GM12878 (cell line): Measurements from ENCODE around the gene CCDC12. TPM values are rescaled to one million over a fixed set of nuclear protein-coding genes. Genes with fewer than 3 reads are reported as not detected.
A peak's percentile ranks its signal among the peaks of the same experiment; 100 is the strongest.

Source experiments
- ATAC-seq: fragments of 200-7000 bp; cut with Tn5 transposase; 3 replicates; pipeline ENCODE4 v1.9.1; 2020; ENCODE audit warnings: mild to moderate bottlenecking, moderate library complexity
- BruUV-seq: library from RNA; stranded (reverse); fragments of 400-500 nt; replicated peaks from 2 replicates; lab custom pipeline; 2021; lab: Mats Ljungman, UMichigan
- CTCF ChIA-PET: fragments of 300-600 bp; sonication (Branson Sonifier 250); formaldehyde crosslinking; extraction: SDS; loops from one replicate; lab custom pipeline; 2021; ENCODE audit warnings: inconsistent platforms; lab: Yijun Ruan, JAX
- POLR2A ChIA-PET: fragments of 350-600 bp; formaldehyde crosslinking; extraction: SDS; loops from one replicate; lab custom pipeline; 2021; ENCODE audit warnings: inconsistent platforms; lab: Charles Lee
- RAD21 ChIA-PET: fragments of 300-600 bp; sonication (Branson Sonifier 250); formaldehyde crosslinking; loops from one replicate; lab custom pipeline; 2023; ENCODE audit warnings: antibody characterized with exemption; ENCODE audit not compliant: unreplicated experiment; lab: Charles Lee
- SMC1A ChIA-PET: fragments of 300-600 bp; sonication (Branson Sonifier 250); formaldehyde crosslinking; loops from one replicate; lab custom pipeline; 2023; ENCODE audit not compliant: unreplicated experiment, uncharacterized antibody; lab: Charles Lee
- DNase-seq: peaks from one replicate; pipeline ENCODE4 v3.0.0-alpha.2; 2011; ENCODE audit warnings: low read depth, low spot score
- FAIRE-seq: peaks from 3 replicates; lab custom pipeline; 2011; peaks lifted over from hg19 to GRCh38; lab: Jason Lieb, UNC
- H2AFZ ChIP-seq: 2 replicates; pipeline ENCODE4 v1.6.0; 2011; ENCODE audit warnings: low read depth, low read length, control low read depth; ENCODE audit not compliant: control insufficient read depth
- H3K27ac ChIP-seq: 2 replicates; pipeline ENCODE4 v1.5.1; 2011; ENCODE audit warnings: control low read depth; ENCODE audit not compliant: control insufficient read depth, insufficient read depth
- H3K27me3 ChIP-seq, 2 experiments: replicated peaks in 1 of 2; 2 replicates each; pipeline versions ENCODE4 v1.6.0 to v1.6.1; 2011; ENCODE audit warnings: low read length in 1 of 2; ENCODE audit not compliant: control insufficient read depth in 2 of 2, insufficient read depth in 2 of 2
- H3K36me3 ChIP-seq, 2 experiments: 2 replicates each; pipeline ENCODE4 v1.5.1; 2011; ENCODE audit warnings: low read length in 1 of 2; ENCODE audit not compliant: control insufficient read depth in 2 of 2, insufficient read depth in 2 of 2
- H3K4me1 ChIP-seq: 2 replicates; pipeline ENCODE4 v1.6.1; 2011; ENCODE audit warnings: mild to moderate bottlenecking, low read length, moderate library complexity, mixed read lengths; ENCODE audit not compliant: control insufficient read depth, insufficient read depth
- H3K4me2 ChIP-seq: 2 replicates; pipeline ENCODE4 v1.6.0; 2011; ENCODE audit warnings: control low read depth; ENCODE audit not compliant: control insufficient read depth, insufficient read depth
- H3K4me3 ChIP-seq: fragments of 200-600 bp; sonication (generic); 2 replicates; pipeline ENCODE4 v1.5.1; 2016
- H3K79me2 ChIP-seq: 2 replicates; pipeline ENCODE4 v1.6.0; 2011; ENCODE audit warnings: low read length; ENCODE audit not compliant: control insufficient read depth, insufficient read depth
- H3K9ac ChIP-seq: 2 replicates; pipeline ENCODE4 v1.8.0; 2011; ENCODE audit warnings: low read length, control low read depth, mixed read lengths; ENCODE audit not compliant: control insufficient read depth, insufficient read depth
- H3K9me3 ChIP-seq: replicated peaks from 3 replicates; pipeline ENCODE4 v1.5.1; 2011; ENCODE audit warnings: mild to moderate bottlenecking, low read length; ENCODE audit not compliant: control insufficient read depth, insufficient read depth
- H4K20me1 ChIP-seq: 2 replicates; pipeline ENCODE4 v1.6.0; 2011; ENCODE audit not compliant: control insufficient read depth, insufficient read depth
- CTCF ChIP-seq, 3 experiments: IDR thresholded peaks in 2 of 3; conservative IDR thresholded peaks in 1 of 3; 2 replicates each; pipeline ENCODE4 v1.5.1; 2011; ENCODE audit warnings: low read depth in 3 of 3, low read length in 3 of 3, mild to moderate bottlenecking in 3 of 3, control low read depth in 2 of 3, moderate library complexity in 2 of 3, inconsistent platforms in 1 of 3, mixed read lengths in 1 of 3; ENCODE audit not compliant: control insufficient read depth in 2 of 3, insufficient read depth in 1 of 3; ENCODE audit errors: extremely low read depth in 1 of 3
- RAD21 ChIP-seq: IDR thresholded peaks from 2 replicates; pipeline ENCODE4 v1.6.1; 2011; ENCODE audit warnings: mild to moderate bottlenecking, low read depth, low read length, moderate library complexity; ENCODE audit not compliant: insufficient read depth
- TARDBP ChIP-seq: IDR thresholded peaks from 2 replicates; pipeline ENCODE4 v1.6.1; 2016; ENCODE audit warnings: borderline replicate concordance
- TCF3 ChIP-seq: IDR thresholded peaks from 2 replicates; pipeline ENCODE4 v1.6.1; 2012; ENCODE audit warnings: low read depth, mild to moderate bottlenecking, low read length, borderline replicate concordance; ENCODE audit not compliant: insufficient read depth
- WGBS: methylation state at CpG from one replicate; pipeline ENCODE4 v1.1.6; 2016; ENCODE audit warnings: low lambda C conversion rate; ENCODE audit not compliant: insufficient replicate concordance, insufficient coverage; ENCODE audit errors: missing lambda C conversion rate; 5-methylcytosine and 5-hydroxymethylcytosine counted together
- in situ Hi-C: fragments of 300-500 bp; cut with MboI; formaldehyde crosslinking; loops from 9 replicates; pipeline ENCODE4 v1.14.3; 2018; ENCODE audit warnings: mixed read lengths
- intact Hi-C: fragments of 100-400 bp; cut with micrococcal nuclease; formaldehyde crosslinking; loops from one replicate; pipeline ENCODE4 v1.14.2; 2022; ENCODE audit not compliant: unreplicated experiment
- polyA plus RNA-seq, 11 experiments: library from polyadenylated mRNA; depleted of rRNA in 4 of 11; unstranded in 6 of 11; stranded (reverse) in 5 of 11; fragments of >200 nt; fragmentation: Nextera tagmentation in 4 of 11; fragmentation: Illumina TruSeq in 1 of 11; extraction: Ambion mirVana in 4 of 11; extraction: Trizol in 1 of 11; gene quantifications; 1 replicate in 1 of 11; 2 replicates in 10 of 11; pipeline versions ENCODE4 v1.2.1 to v1.2.3, GENCODE V29; 2011 to 2016; ENCODE audit warnings: inconsistent platforms in 2 of 11, missing spikeins in 2 of 11, low read depth in 1 of 11
- total RNA-seq, 4 experiments: library from RNA; depleted of rRNA in 3 of 4; stranded (reverse); fragments of >200 nt in 3 of 4; fragmentation: Illumina TruSeq in 1 of 4; extraction: Trizol in 1 of 4; gene quantifications; 2 replicates each; pipeline versions ENCODE4 v1.2.1 to v1.2.3, GENCODE V29; 2013 to 2021
- TF ChIP-seq, protein P1 (sequence below): IDR thresholded peaks from 2 replicates; pipeline ENCODE4 v1.6.1; 2011; ENCODE audit warnings: mild to moderate bottlenecking, low read depth, low read length, moderate library complexity; ENCODE audit not compliant: insufficient replicate concordance
- TF ChIP-seq, protein P2 (sequence below): IDR thresholded peaks from 2 replicates; pipeline ENCODE4 v1.6.1; 2011; ENCODE audit warnings: borderline replicate concordance, low read depth, mild to moderate bottlenecking, moderate library complexity, low read length; ENCODE audit not compliant: insufficient read depth, poor library complexity, severe bottlenecking
- TF ChIP-seq, protein P3 (sequence below): IDR thresholded peaks from 2 replicates; pipeline ENCODE4 v1.6.1; 2012; ENCODE audit warnings: low read depth, low read length, improper control_type of control experiment

CCDC12 gene
- total and polyA plus RNA-seq, 10 of the 15 experiments (the other 5 are each of a cell fraction or from before 2014, with no cell fraction given): 9.2 to 91.4 (median 61.3) TPM

DNA sequence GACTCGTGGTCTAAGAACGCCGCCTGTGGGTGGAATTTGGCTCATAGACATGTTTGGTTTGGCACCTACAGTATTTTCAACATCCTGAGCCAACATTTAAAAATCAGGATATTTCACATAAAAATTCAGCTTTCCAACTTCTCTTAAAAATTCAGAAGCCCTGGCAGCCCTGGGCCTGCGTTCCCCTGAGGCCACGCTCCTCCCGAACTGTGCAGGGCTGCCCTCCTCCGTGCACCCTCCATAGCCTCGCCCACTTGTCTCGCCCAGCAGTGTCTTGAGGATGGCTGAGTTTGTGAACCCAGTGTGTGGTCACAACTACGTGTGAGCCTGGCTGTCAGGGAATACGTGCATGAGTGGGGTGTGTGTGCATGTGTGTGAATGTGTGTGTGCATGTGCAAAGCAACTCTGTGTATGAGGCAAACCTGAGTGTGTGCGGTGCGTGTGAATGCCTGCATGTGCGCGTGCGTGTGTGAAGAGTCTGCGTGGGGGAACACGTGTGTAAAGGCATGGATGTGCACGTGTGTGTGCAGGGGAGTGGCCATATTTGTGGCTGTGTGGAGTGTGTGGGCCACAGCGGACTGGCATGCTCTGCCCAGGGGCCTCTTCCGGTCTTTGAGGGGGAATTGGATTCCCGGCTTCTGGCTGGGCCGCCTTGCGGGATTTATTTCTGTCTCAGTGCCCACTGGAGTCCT lies 68.1 kb downstream of the CCDC12 start:
- in situ Hi-C loops: no loop called here
- no TSS peak for BruUV-seq
- H3K27me3 ChIP-seq: no peaks in the 10 kb centered on the region
- ChIA-PET CTCF (interaction anchor here (1.3 to 1.8 kb wide), 11 partner anchors 10 to 84 kb away, joined by 3 to 20 read pairs (median 6); no protein-coding TSS in a partner anchor), RAD21 (interaction anchor here (1.6 kb wide), 2 partner anchors 37 to 57 kb away, joined by 3 to 7 read pairs; no protein-coding TSS in a partner anchor), POLR2A (no interaction called here), SMC1A (interaction anchor here (1.2 to 1.8 kb wide), 4 partner anchors 18 to 206 kb away, joined by 3 to 8 read pairs (median 3); no protein-coding TSS in a partner anchor)
- H2AFZ ChIP-seq: no peak overlapping the region
- 0 out of 4 replicates have a peak, but pooled peaks cover 0 to 1% of the 10 kb centered on the region in 2 experiments for H3K36me3 ChIP-seq
- no peak overlapping the region for H3K9ac ChIP-seq
- no peak overlapping the region for H3K4me2 ChIP-seq
- TF ChIP-seq, protein P1, sequence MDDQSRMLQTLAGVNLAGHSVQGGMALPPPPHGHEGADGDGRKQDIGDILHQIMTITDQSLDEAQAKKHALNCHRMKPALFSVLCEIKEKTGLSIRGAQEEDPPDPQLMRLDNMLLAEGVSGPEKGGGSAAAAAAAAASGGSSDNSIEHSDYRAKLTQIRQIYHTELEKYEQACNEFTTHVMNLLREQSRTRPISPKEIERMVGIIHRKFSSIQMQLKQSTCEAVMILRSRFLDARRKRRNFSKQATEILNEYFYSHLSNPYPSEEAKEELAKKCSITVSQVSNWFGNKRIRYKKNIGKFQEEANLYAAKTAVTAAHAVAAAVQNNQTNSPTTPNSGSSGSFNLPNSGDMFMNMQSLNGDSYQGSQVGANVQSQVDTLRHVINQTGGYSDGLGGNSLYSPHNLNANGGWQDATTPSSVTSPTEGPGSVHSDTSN: peak; percentile 72
- 0 out of 2 replicates have a peak, but pooled peaks have one; percentile 11 for TF ChIP-seq TCF3
- no peak for TF ChIP-seq TARDBP
- peak in 1 of 3 experiments; percentile 15; a peak in 2 of 6 replicates for TF ChIP-seq CTCF (IDR thresholded peaks at IDR 0.05 in 2 of 3, conservative IDR thresholded peaks at IDR 0.05 in 1 of 3; ENCODE audit: control insufficient read depth in 2 of 3, extremely low read depth in 1 of 3, insufficient read depth in 1 of 3, low read depth in 3 of 3, low read length in 3 of 3)
- TF ChIP-seq, protein P2, sequence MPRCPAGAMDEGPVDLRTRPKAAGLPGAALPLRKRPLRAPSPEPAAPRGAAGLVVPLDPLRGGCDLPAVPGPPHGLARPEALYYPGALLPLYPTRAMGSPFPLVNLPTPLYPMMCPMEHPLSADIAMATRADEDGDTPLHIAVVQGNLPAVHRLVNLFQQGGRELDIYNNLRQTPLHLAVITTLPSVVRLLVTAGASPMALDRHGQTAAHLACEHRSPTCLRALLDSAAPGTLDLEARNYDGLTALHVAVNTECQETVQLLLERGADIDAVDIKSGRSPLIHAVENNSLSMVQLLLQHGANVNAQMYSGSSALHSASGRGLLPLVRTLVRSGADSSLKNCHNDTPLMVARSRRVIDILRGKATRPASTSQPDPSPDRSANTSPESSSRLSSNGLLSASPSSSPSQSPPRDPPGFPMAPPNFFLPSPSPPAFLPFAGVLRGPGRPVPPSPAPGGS: peak; percentile 94
- TF ChIP-seq, protein P3, sequence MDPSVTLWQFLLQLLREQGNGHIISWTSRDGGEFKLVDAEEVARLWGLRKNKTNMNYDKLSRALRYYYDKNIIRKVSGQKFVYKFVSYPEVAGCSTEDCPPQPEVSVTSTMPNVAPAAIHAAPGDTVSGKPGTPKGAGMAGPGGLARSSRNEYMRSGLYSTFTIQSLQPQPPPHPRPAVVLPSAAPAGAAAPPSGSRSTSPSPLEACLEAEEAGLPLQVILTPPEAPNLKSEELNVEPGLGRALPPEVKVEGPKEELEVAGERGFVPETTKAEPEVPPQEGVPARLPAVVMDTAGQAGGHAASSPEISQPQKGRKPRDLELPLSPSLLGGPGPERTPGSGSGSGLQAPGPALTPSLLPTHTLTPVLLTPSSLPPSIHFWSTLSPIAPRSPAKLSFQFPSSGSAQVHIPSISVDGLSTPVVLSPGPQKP: no peak
- TF ChIP-seq RAD21: peak; percentile 23; the same call in 1 of the 2 replicates
- no peak overlapping the region for H3K27ac ChIP-seq
- ATAC-seq (no peak), FAIRE-seq (no peak), DNase-seq (no peak)
- H3K79me2 ChIP-seq: no peaks in the 10 kb centered on the region
- intact Hi-C loops: no loop called here
- H3K9me3 ChIP-seq: no peaks in the 10 kb centered on the region
- peaks cover 5% of the 10 kb centered on the region for H3K4me1 ChIP-seq
- 58% methylated on average over 24 of the region's 24 CpGs for WGBS
- H3K4me3 ChIP-seq: no peak overlapping the region
- no peaks in the 10 kb centered on the region for H4K20me1 ChIP-seq
